Left ventricle myocardium inferior (tissue), 1 donor: ENCODE measurements around the gene ADAD2. TPM values are rescaled to one million over a fixed set of nuclear protein-coding genes. Genes with fewer than 3 reads are reported as not detected.
A peak's percentile ranks its signal among the peaks of the same experiment; 100 is the strongest.

Experiments
- DNase-seq: peaks from one replicate; pipeline ENCODE4 v3.0.0-alpha.2; 2020
- H3K27ac ChIP-seq: fragments of 200-600 bp; replicated peaks from 2 replicates; pipeline ENCODE4 v1.8.0; 2021
- H3K27me3 ChIP-seq: fragments of 200-600 bp; 2 replicates; pipeline ENCODE4 v1.8.0; 2021; ENCODE audit warnings: low read depth
- H3K36me3 ChIP-seq: fragments of 200-600 bp; 2 replicates; pipeline ENCODE4 v1.8.0; 2021
- H3K4me1 ChIP-seq: fragments of 200-600 bp; 2 replicates; pipeline ENCODE4 v1.8.0; 2021
- H3K4me3 ChIP-seq: fragments of 200-600 bp; 2 replicates; pipeline ENCODE4 v1.8.0; 2021; ENCODE audit warnings: mild to moderate bottlenecking, moderate library complexity
- H3K9me3 ChIP-seq: fragments of 200-600 bp; replicated peaks from 2 replicates; pipeline ENCODE4 v1.8.0; 2021
- CTCF ChIP-seq: fragments of 200-600 bp; IDR thresholded peaks from 2 replicates; pipeline ENCODE4 v1.8.0; 2021; ENCODE audit warnings: antibody characterized with exemption, mild to moderate bottlenecking, borderline replicate concordance
- intact Hi-C: fragments of 100-400 bp; cut with micrococcal nuclease; formaldehyde crosslinking; loops from one replicate; pipeline ENCODE4 v1.11.0; 2022
- total RNA-seq: library from RNA; stranded (reverse); fragmentation: NEBNext Ultra II Directional; extraction: Animal tissue kit (Norgen Biotek cat#: 25700); gene quantifications from one replicate; pipeline ENCODE4 v1.2.1, GENCODE V29; 2021
- donor health status: DM: no; HTN: yes; CAD: no; lungs with severe emphysema.

The ADAD2 gene
- total RNA-seq, 1 donor from 2014 or later = 0.52 TPM

DNA sequence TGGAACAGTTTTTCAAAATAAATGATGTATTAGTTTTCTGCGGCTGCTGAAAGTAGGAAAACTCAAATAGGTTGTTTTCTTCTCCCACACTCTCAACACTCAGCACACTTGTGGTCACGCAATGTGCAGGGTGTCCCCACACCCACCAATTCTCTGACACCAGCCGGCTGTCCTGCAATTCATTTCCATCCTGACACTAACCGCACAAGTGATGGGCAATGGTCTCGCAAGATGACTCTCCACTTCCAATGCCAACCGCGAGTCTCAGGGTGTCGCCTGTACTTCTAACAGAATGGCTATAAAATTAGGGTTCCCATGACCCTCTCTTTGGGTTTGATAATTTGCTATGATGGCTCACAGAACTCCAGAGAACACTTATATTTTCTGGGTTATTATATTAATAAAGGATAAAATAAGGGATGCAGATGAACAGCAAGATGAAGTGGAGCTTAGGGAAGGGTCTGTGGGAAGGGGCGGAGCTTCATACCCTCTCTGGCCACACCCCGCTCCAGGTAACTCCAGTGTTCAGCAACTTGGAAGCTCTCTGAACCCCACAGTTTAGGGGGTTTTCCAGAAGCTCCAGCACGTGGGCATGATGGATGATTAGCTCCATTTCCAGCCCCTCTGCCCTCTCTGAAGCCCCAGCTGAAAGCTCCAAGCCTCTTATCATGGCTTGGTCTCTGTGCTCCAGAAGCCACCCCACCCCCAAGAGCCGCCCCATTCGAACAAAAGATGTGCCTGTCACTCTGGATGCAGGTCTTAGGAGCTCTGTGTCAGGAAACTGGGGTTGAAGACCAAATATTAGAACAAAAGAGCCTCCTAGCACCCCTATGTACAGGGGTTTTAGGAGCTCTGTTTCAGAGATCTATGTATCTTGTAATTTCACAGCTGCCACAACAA lies 23.9 kb upstream of the ADAD2 start:
- intact Hi-C loops = no loop called here
- H3K4me1 ChIP-seq = no peaks in the 10 kb centered on the region
- no peak for DNase-seq
- no peaks in the 10 kb centered on the region for H3K9me3 ChIP-seq
- H3K36me3 ChIP-seq = no peaks in the 10 kb centered on the region
- H3K27me3 ChIP-seq = peaks cover 19% of the 10 kb centered on the region
- TF ChIP-seq CTCF = no peak
- H3K27ac ChIP-seq = no peak overlapping the region
- no peak overlapping the region for H3K4me3 ChIP-seq

GRCh38 chr16:84169765-84170310 lies 21.1 kb upstream of the ADAD2 start:
- DNase-seq = no peak
- Histone ChIP-seq H3K9me3 (no peaks in the 10 kb centered on the region), H3K4me1 (peaks cover 2% of the 10 kb centered on the region), H3K4me3 (no peak overlapping the region), H3K36me3 (no peaks in the 10 kb centered on the region), H3K27me3 (peaks cover 19% of the 10 kb centered on the region), H3K27ac (no peak overlapping the region)
- intact Hi-C loops = no loop called here
- TF ChIP-seq CTCF = no peak

GRCh38 chr16:84174396-84174795 lies 16.6 kb upstream of the ADAD2 start:
- no peak overlapping the region for H3K4me3 ChIP-seq
- no peaks in the 10 kb centered on the region for H3K27me3 ChIP-seq
- no peaks in the 10 kb centered on the region for H3K9me3 ChIP-seq
- no peak for TF ChIP-seq CTCF
- peaks cover 47% of the 10 kb centered on the region for H3K4me1 ChIP-seq
- intact Hi-C loops = no loop called here
- peaks cover 17% of the 10 kb centered on the region for H3K36me3 ChIP-seq
- DNase-seq = no peak
- H3K27ac ChIP-seq = no peak overlapping the region

GRCh38 chr16:84175350-84176081 lies 15.4 kb upstream of the ADAD2 start:
- Histone ChIP-seq H3K4me1 (peaks cover 59% of the 10 kb centered on the region), H3K27me3 (no peaks in the 10 kb centered on the region), H3K27ac (peak overlapping the region; percentile 92), H3K9me3 (no peaks in the 10 kb centered on the region), H3K4me3 (no peak overlapping the region), H3K36me3 (peaks cover 28% of the 10 kb centered on the region)
- TF ChIP-seq CTCF = peak; percentile 72
- intact Hi-C loops = no loop called here
- DNase-seq = no peak

GRCh38 chr16:84176192-84177053 lies 14.5 kb upstream of the ADAD2 start:
- H3K4me3 ChIP-seq = peak overlapping the region; percentile 29
- peak overlapping the region; percentile 92 for H3K27ac ChIP-seq
- peaks cover 68% of the 10 kb centered on the region for H3K4me1 ChIP-seq
- no peaks in the 10 kb centered on the region for H3K9me3 ChIP-seq
- no peak for TF ChIP-seq CTCF
- peaks cover 37% of the 10 kb centered on the region for H3K36me3 ChIP-seq
- intact Hi-C loops = no loop called here
- H3K27me3 ChIP-seq = no peaks in the 10 kb centered on the region
- no peak for DNase-seq
